GM12801 (cell line): ENCODE measurements around the gene CELF4.

Experiments
- CTCF ChIP-seq: IDR thresholded peaks from one replicate; pipeline ENCODE4 v1.5.1; 2011; ENCODE audit warnings: control low read depth; ENCODE audit not compliant: insufficient read length; ENCODE audit errors: extremely low read depth

The CELF4 gene

GRCh38 chr18:37286801-37287200 lies 278.8 kb downstream of the CELF4 start:
- TF ChIP-seq CTCF: no peak

GRCh38 chr18:37285825-37286224 lies 279.8 kb downstream of the CELF4 start:
- TF ChIP-seq CTCF: no peak

- no peak for TF ChIP-seq CTCF
Observed at GRCh38 chr18:37284260-37284659, 281.3 kb downstream of the CELF4 start.

- TF ChIP-seq CTCF: no peak
Observed at GRCh38 chr18:37282386-37283037, 283.1 kb downstream of the CELF4 start.

- no peak for TF ChIP-seq CTCF
Observed at GRCh38 chr18:37280701-37281393, 284.8 kb downstream of the CELF4 start.

GRCh38 chr18:37277804-37278203 lies 287.8 kb downstream of the CELF4 start:
- TF ChIP-seq CTCF: no peak

GRCh38 chr18:37276111-37276890 lies 289.3 kb downstream of the CELF4 start:
- no peak for TF ChIP-seq CTCF
